ENCODE results near the gene CYB561A3.

The CYB561A3 gene

GRCh38 chr11:61358566-61358965, 3.1 kb downstream of the CYB561A3 start:
- TF ChIP-seq CTCF (IDR thresholded peaks at IDR 0.05): no peak
- Histone ChIP-seq H3K27me3 (no peaks in the 10 kb centered on the region), H3K9me3 (no peaks in the 10 kb centered on the region), H3K4me1 (ENCODE audit: control insufficient read depth in 1 of 2, insufficient read depth in 1 of 2, low read depth in 1 of 2, low read length in 1 of 2) (peaks cover 38 to 43% of the 10 kb centered on the region in 2 experiments), H3K4me3 (ENCODE audit: low read depth in 1 of 2, low read length in 1 of 2) (no peak overlapping the region), H3K27ac (no peak overlapping the region), H3K36me3 (peaks cover 6% of the 10 kb centered on the region)

- H3K4me1 ChIP-seq (ENCODE audit: control insufficient read depth in 1 of 2, insufficient read depth in 1 of 2, low read depth in 1 of 2, low read length in 1 of 2): peaks cover 37 to 42% of the 10 kb centered on the region in 2 experiments
- H3K27ac ChIP-seq: peak overlapping the region; percentile 87
These were observed 3.8 kb downstream of the CYB561A3 start for GRCh38 chr11:61357894-61358239.

GRCh38 chr11:61357233-61357893, 4.3 kb downstream of the CYB561A3 start:
- Histone ChIP-seq H3K27me3 (no peaks in the 10 kb centered on the region), H3K27ac (peak overlapping the region; percentile 87), H3K36me3 (peaks cover 12% of the 10 kb centered on the region), H3K4me3 (ENCODE audit: low read depth in 1 of 2, low read length in 1 of 2) (no peak overlapping the region), H3K4me1 (ENCODE audit: control insufficient read depth in 1 of 2, insufficient read depth in 1 of 2, low read depth in 1 of 2, low read length in 1 of 2) (peaks cover 32 to 36% of the 10 kb centered on the region in 2 experiments), H3K9me3 (no peaks in the 10 kb centered on the region)
- TF ChIP-seq CTCF (IDR thresholded peaks at IDR 0.05): no peak

More at GRCh38 chr11:61357894-61358239, 3.8 kb downstream of the CYB561A3 start:
- peaks cover 12% of the 10 kb centered on the region for H3K36me3 ChIP-seq
- no peaks in the 10 kb centered on the region for H3K9me3 ChIP-seq
- no peaks in the 10 kb centered on the region for H3K27me3 ChIP-seq
- no peak overlapping the region for H3K4me3 ChIP-seq (ENCODE audit: low read depth in 1 of 2, low read length in 1 of 2)
- TF ChIP-seq CTCF (IDR thresholded peaks at IDR 0.05): no peak

- no peak for TF ChIP-seq CTCF (IDR thresholded peaks at IDR 0.05)
- H3K36me3 ChIP-seq: peaks cover 15% of the 10 kb centered on the region
- H3K4me1 ChIP-seq (ENCODE audit: control insufficient read depth in 1 of 2, insufficient read depth in 1 of 2, low read depth in 1 of 2, low read length in 1 of 2): peaks cover 31 to 35% of the 10 kb centered on the region in 2 experiments
- H3K27me3 ChIP-seq: no peaks in the 10 kb centered on the region
- H3K9me3 ChIP-seq: no peaks in the 10 kb centered on the region
- H3K4me3 ChIP-seq (ENCODE audit: low read depth in 1 of 2, low read length in 1 of 2): no peak overlapping the region
- H3K27ac ChIP-seq: peak overlapping the region; percentile 87
These were observed 5.0 kb downstream of the CYB561A3 start for GRCh38 chr11:61356706-61357105.

GRCh38 chr11:61354208-61354607, 7.5 kb downstream of the CYB561A3 start:
- no peak overlapping the region for H3K4me3 ChIP-seq (ENCODE audit: low read depth in 1 of 2, low read length in 1 of 2)
- peaks cover 36% of the 10 kb centered on the region for H3K36me3 ChIP-seq

More at GRCh38 chr11:61354208-61354607, 7.5 kb downstream of the CYB561A3 start:
- no peak overlapping the region for H3K27ac ChIP-seq
- H3K4me1 ChIP-seq (ENCODE audit: control insufficient read depth in 1 of 2, insufficient read depth in 1 of 2, low read depth in 1 of 2, low read length in 1 of 2): peaks cover 20 to 23% of the 10 kb centered on the region in 2 experiments
- no peaks in the 10 kb centered on the region for H3K27me3 ChIP-seq
- no peak for TF ChIP-seq CTCF (IDR thresholded peaks at IDR 0.05)
- H3K9me3 ChIP-seq: no peaks in the 10 kb centered on the region

Measured in neutrophil (primary cell).